Measurements from ENCODE around the gene VSIG1.

GRCh38 chrX:108029928-108030711 is 14.7 kb upstream of the VSIG1 start:
- TF ChIP-seq CTCF (IDR thresholded peaks at IDR 0.05; ENCODE audit: insufficient read depth, low read depth, low read length) (no peak), EZH2 (IDR thresholded peaks at IDR 0.05; ENCODE audit: insufficient read depth, low read length) (no peak)

All from astrocyte (in vitro differentiated cells and primary cell).